ENCODE results near the gene GINS2.

Gene GINS2

GRCh38 chr16:85628645-85629044 lies 60.1 kb downstream of the GINS2 start:
- no peaks in the 10 kb centered on the region for H4K20me1 ChIP-seq (ENCODE audit: insufficient read depth, low read length)

DNA sequence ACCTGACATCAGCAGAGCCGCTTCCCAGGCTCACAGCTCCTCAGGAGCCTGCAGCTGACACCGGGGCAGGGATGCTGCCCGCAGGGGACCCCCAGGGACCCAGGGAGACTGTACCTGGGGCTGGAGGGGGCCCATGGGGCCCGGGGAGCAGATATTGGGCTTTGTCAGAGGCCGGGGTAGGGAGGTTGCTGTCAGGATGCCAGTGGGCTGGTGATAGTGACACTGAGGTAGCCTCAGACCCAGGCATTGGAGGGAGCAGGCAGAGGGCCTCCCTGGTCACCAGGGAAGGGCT lies 60.5 kb downstream of the GINS2 start:
- no peak overlapping the region for H3K9ac ChIP-seq (ENCODE audit: low read length)
- H3K4me3 ChIP-seq (ENCODE audit: low read depth, low read length, poor library complexity, severe bottlenecking) = no peak overlapping the region
- no peak overlapping the region for H2AFZ ChIP-seq (ENCODE audit: low read length)
- H3K27ac ChIP-seq (ENCODE audit: low read depth, low read length, poor library complexity, severe bottlenecking) = no peak overlapping the region
- TF ChIP-seq EZH2 (IDR thresholded peaks at IDR 0.05; ENCODE audit: borderline replicate concordance, low read length) = no peak
- TF ChIP-seq, protein P1, sequence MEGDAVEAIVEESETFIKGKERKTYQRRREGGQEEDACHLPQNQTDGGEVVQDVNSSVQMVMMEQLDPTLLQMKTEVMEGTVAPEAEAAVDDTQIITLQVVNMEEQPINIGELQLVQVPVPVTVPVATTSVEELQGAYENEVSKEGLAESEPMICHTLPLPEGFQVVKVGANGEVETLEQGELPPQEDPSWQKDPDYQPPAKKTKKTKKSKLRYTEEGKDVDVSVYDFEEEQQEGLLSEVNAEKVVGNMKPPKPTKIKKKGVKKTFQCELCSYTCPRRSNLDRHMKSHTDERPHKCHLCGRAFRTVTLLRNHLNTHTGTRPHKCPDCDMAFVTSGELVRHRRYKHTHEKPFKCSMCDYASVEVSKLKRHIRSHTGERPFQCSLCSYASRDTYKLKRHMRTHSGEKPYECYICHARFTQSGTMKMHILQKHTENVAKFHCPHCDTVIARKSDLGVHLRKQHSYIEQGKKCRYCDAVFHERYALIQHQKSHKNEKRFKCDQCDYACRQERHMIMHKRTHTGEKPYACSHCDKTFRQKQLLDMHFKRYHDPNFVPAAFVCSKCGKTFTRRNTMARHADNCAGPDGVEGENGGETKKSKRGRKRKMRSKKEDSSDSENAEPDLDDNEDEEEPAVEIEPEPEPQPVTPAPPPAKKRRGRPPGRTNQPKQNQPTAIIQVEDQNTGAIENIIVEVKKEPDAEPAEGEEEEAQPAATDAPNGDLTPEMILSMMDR (IDR thresholded peaks at IDR 0.05; ENCODE audit: low read length) = no peak
- H3K27me3 ChIP-seq (ENCODE audit: insufficient read depth, low read length) = no peaks in the 10 kb centered on the region
- H3K4me1 ChIP-seq (ENCODE audit: insufficient read depth, low read length, severe bottlenecking) = peaks cover 14% of the 10 kb centered on the region
- no peaks in the 10 kb centered on the region for H3K9me2 ChIP-seq (ENCODE audit: low read depth, low read length)
- H3K4me2 ChIP-seq (ENCODE audit: low read length) = no peak overlapping the region
- H3F3A ChIP-seq (ENCODE audit: insufficient read depth, low read length) = no peaks in the 10 kb centered on the region
- no peaks in the 10 kb centered on the region for H4K20me1 ChIP-seq (ENCODE audit: insufficient read depth, low read length)
- H3K79me2 ChIP-seq (ENCODE audit: insufficient read depth, low read length) = peaks cover 74% of the 10 kb centered on the region
- H3K9me3 ChIP-seq (ENCODE audit: low read length) = no peaks in the 10 kb centered on the region; the same call in 1 of the 2 replicates
- H3K36me3 ChIP-seq (ENCODE audit: insufficient read depth, low read length) = peaks cover 29% of the 10 kb centered on the region

More at GRCh38 chr16:85628645-85629044, 60.1 kb downstream of the GINS2 start:
- H3K27ac ChIP-seq (ENCODE audit: low read depth, low read length, poor library complexity, severe bottlenecking) = no peak overlapping the region
- no peak overlapping the region for H3K4me2 ChIP-seq (ENCODE audit: low read length)
- H3K9me3 ChIP-seq (ENCODE audit: low read length) = no peaks in the 10 kb centered on the region; the same call in 1 of the 2 replicates
- no peaks in the 10 kb centered on the region for H3K27me3 ChIP-seq (ENCODE audit: insufficient read depth, low read length)
- H3K9me2 ChIP-seq (ENCODE audit: low read depth, low read length) = no peaks in the 10 kb centered on the region
- peaks cover 70% of the 10 kb centered on the region for H3K79me2 ChIP-seq (ENCODE audit: insufficient read depth, low read length)
- H3K4me3 ChIP-seq (ENCODE audit: low read depth, low read length, poor library complexity, severe bottlenecking) = no peak overlapping the region
- H3F3A ChIP-seq (ENCODE audit: insufficient read depth, low read length) = no peaks in the 10 kb centered on the region
- H2AFZ ChIP-seq (ENCODE audit: low read length) = no peak overlapping the region
- TF ChIP-seq, protein P1 (IDR thresholded peaks at IDR 0.05; ENCODE audit: low read length) = peak; percentile 25; the same call in 1 of the 2 replicates
- TF ChIP-seq EZH2 (IDR thresholded peaks at IDR 0.05; ENCODE audit: borderline replicate concordance, low read length) = no peak
- H3K9ac ChIP-seq (ENCODE audit: low read length) = no peak overlapping the region
- H3K4me1 ChIP-seq (ENCODE audit: insufficient read depth, low read length, severe bottlenecking) = peaks cover 14% of the 10 kb centered on the region
- H3K36me3 ChIP-seq (ENCODE audit: insufficient read depth, low read length) = peaks cover 33% of the 10 kb centered on the region

DNA sequence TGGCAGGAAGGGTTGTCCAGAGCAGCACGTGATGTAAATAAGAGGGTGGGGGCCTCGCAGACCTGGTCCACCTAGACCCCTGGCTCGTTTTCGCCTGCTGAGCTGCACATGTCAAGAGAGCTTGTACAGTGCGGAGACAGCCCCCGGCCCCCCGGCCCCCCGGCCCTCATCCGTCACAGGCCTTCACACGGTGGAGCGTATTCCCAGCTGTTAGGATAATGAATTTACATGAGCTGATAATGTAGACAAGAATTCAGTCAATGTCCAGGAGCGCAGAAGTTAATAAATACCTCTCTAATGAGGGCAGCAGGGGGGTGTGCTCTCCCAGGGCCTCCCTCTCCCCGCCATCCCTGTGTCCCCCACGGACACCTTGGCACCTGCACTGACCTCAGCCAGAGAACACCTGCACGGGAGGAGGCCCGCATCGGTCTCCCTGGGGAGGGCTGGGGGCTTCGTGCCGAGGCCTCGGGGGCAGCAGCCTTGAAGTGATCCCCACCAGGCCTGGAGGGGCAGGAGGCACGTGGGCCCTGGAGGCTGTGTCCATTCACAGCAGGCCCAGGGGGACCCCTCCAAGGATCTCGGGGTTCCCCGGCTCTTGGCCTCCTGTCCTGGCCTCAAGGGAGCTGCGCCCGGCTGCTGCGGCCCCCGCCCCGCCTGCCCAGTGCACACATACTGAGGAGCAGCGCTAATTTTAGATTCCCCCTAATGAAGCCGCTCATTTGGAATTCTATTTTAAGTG lies 61.1 kb downstream of the GINS2 start:
- H4K20me1 ChIP-seq (ENCODE audit: insufficient read depth, low read length) = no peaks in the 10 kb centered on the region
- H3K79me2 ChIP-seq (ENCODE audit: insufficient read depth, low read length) = peaks cover 79% of the 10 kb centered on the region
- no peak overlapping the region for H3K4me3 ChIP-seq (ENCODE audit: low read depth, low read length, poor library complexity, severe bottlenecking)

More for the DNA sequence above, 61.1 kb downstream of the GINS2 start:
- Histone ChIP-seq H3K27me3 (ENCODE audit: insufficient read depth, low read length) (no peaks in the 10 kb centered on the region), H3K4me1 (ENCODE audit: insufficient read depth, low read length, severe bottlenecking) (peaks cover 10% of the 10 kb centered on the region), H3K9me3 (ENCODE audit: low read length) (no peaks in the 10 kb centered on the region; the same call in 1 of the 2 replicates), H3F3A (ENCODE audit: insufficient read depth, low read length) (no peaks in the 10 kb centered on the region), H3K36me3 (ENCODE audit: insufficient read depth, low read length) (peaks cover 28% of the 10 kb centered on the region), H3K27ac (ENCODE audit: low read depth, low read length, poor library complexity, severe bottlenecking) (no peak overlapping the region), H3K4me2 (ENCODE audit: low read length) (no peak overlapping the region), H3K9ac (ENCODE audit: low read length) (no peak overlapping the region), H2AFZ (ENCODE audit: low read length) (no peak overlapping the region), H3K9me2 (ENCODE audit: low read depth, low read length) (no peaks in the 10 kb centered on the region)
- TF ChIP-seq, protein P1 (IDR thresholded peaks at IDR 0.05; ENCODE audit: low read length) = no peak
- no peak for TF ChIP-seq EZH2 (IDR thresholded peaks at IDR 0.05; ENCODE audit: borderline replicate concordance, low read length)

All from OCI-LY1 (cell line).